HG02973 (cell line): Measurements from ENCODE around the gene AJM1.

Experiments used
- ATAC-seq: cut with Tn5 transposase; IDR thresholded peaks from one replicate; pipeline ENCODE4 v1.9.1; 2021; ENCODE audit warnings: moderate library complexity; ENCODE audit not compliant: unreplicated experiment

AJM1 gene

DNA sequence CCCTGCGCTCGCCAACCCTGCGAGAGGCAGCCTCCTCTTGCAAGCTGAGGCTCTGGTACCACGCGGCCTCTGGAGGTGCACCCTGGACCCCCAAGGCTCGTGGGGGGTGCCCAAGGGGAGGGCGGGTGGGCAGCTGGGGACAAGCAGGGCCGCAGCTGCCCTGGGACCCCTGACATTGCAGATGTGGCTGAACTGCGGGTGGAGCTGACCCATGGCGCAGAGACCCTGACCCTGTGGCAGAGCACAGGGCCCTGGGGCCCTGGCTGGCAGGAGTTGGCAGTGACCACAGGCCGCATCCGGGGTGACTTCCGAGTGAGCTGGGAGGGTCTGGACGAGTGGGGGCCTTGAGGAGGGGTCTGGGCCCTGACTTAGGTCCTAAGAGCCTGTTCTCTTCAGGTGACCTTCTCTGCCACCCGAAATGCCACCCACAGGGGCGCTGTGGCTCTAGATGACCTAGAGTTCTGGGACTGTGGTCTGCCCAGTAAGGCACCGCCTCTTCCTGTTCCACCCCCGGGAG, 11.4 kb downstream of the AJM1 start:
- no peak for ATAC-seq

GRCh38 chr9:136854113-136854841, 12.0 kb downstream of the AJM1 start:
- no peak for ATAC-seq

DNA sequence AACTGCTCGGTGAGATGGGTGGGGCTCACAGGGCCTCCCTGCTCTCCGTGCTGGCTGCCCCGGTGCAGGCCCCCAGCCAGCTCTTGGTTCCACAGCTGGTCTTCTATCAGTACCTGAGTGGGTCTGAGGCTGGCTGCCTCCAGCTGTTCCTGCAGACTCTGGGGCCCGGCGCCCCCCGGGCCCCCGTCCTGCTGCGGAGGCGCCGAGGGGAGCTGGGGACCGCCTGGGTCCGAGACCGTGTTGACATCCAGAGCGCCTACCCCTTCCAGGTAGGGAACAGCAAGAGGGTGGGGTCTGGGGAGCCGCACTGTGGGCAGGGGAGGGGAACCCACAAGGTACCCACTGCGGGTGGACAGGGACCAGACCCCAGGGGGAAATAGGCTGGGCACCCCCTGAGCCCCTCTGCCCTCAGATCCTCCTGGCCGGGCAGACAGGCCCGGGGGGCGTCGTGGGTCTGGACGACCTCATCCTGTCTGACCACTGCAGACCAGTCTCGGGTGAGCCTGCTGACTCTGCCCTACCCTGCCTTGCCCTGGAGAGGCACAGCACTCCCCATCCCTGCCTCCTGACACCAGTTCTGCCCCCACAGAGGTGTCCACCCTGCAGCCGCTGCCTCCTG, 12.7 kb downstream of the AJM1 start:
- ATAC-seq: no peak

DNA sequence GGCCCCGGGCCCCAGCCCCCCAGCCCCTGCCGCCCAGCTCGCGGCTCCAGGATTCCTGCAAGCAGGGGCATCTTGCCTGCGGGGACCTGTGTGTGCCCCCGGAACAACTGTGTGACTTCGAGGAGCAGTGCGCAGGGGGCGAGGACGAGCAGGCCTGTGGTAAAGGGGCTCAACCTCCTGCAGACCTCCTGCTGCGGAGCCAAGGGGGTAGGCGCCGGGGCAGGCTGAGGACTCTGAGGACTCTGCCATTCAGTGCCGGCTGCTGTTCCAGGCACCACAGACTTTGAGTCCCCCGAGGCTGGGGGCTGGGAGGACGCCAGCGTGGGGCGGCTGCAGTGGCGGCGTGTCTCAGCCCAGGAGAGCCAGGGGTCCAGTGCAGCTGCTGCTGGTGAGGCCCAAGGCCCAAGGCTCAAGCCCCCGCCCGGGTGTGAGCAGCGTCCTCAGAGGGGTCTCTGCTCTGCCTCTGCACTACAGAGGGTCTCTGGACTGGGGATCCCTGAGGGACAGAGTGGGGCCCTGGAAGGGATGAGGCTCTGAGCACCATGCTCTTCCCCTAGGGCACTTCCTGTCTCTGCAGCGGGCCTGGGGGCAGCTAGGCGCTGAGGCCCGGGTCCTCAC, 13.3 kb downstream of the AJM1 start:
- no peak for ATAC-seq

DNA sequence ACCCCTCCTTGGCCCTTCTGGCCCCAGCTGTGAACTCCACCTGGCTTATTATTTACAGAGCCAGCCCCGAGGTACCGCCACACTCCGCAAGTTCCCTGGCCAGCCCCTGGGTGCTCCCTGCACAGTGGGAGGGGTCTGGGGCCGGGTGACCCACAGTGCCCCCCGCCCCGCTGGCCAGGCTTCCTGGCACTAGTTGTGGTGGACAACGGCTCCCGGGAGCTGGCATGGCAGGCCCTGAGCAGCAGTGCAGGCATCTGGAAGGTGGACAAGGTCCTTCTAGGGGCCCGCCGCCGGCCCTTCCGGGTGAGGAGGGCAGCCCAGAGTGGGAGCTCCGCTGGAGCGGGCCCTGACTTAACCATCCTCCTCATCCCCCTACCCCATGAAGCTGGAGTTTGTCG, 13.8 kb downstream of the AJM1 start:
- ATAC-seq: no peak

DNA sequence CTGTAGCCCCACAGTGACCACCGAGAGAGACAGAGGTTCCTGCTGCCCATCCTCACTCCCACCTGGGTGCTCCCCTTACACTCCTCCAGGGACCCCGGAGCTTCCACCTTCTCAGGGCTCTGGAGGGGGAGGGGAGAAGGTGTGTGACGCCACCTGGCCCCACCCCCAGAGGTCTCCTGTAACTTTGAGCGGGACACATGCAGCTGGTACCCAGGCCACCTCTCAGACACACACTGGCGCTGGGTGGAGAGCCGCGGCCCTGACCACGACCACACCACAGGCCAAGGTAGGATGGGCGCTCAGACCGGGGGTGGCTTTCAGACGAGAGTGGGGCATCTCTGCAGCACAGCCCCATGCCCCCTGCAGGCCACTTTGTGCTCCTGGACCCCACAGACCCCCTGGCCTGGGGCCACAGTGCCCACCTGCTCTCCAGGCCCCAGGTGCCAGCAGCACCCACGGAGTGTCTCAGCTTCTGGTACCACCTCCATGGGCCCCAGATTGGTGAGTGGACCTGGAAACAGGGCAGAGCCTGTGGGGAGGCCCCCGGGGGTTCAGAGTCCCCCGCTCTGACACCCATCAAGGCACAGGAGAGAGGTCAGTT, 14.4 kb downstream of the AJM1 start:
- ATAC-seq: no peak

DNA sequence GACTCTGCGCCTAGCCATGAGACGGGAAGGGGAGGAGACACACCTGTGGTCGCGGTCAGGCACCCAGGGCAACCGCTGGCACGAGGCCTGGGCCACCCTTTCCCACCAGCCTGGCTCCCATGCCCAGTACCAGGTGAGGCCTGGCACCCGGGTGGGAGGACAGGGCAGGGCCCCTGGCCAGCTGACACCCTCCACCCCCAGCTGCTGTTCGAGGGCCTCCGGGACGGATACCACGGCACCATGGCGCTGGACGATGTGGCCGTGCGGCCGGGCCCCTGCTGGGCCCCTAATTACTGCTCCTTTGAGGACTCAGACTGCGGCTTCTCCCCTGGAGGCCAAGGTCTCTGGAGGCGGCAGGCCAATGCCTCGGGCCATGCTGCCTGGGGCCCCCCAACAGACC, 14.9 kb downstream of the AJM1 start:
- no peak for ATAC-seq

GRCh38 chr9:136857581-136858412, 15.5 kb downstream of the AJM1 start:
- ATAC-seq: no peak

GRCh38 chr9:136858452-136858843, 16.2 kb downstream of the AJM1 start:
- ATAC-seq: no peak

GRCh38 chr9:136858844-136859757, 16.8 kb downstream of the AJM1 start:
- no peak for ATAC-seq

DNA sequence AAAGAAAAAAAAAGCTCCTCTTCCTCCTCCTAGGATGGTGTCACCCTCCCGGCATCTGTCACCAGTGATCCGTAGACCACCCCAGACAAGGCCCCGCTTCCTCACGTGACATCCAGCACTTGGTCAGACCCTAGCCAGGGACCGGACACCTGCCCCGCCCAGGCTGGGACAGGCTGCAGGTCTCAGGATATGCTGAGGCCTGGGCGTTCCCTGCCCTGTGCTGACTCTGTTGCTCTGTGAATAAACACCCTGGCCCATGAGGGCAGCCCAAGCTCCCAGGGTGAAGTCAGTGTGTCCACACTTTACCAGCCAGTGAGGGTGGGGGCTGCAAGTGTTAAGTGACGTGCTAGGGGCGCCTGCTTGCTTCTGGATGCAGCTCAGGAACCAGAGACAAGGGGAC, 18.3 kb downstream of the AJM1 start:
- no peak for ATAC-seq

- no peak for ATAC-seq
Observed at GRCh38 chr9:136860933-136861873, 18.9 kb downstream of the AJM1 start.

DNA sequence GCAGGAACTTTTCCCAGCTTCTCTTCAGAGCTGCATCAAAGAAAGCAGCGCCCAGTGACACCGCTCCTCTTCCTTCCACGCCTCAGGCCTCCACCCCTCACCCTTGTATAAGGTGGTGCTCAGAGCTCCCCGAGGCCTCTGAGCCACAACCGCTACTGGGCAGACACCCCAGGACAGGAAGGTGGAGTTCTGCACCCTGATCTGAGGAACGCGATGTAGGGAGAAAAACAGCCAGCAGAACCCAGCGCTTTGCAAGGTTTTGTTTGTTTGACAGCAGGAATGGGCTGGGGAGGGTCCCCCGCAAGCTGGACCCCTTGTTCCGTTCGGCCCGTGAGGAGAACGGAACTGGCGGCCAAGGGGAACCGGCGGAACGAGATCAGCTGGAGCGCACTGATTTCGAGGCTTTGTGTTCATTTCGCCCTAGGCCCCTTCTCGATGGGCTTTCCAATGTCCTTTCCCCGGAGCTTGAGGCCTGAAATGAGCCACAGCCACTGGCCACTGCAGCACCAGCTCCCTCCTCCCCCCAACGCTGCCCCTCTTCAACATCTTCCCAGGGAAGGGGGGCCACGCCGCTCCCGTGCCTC, 19.7 kb downstream of the AJM1 start:
- ATAC-seq: no peak

DNA sequence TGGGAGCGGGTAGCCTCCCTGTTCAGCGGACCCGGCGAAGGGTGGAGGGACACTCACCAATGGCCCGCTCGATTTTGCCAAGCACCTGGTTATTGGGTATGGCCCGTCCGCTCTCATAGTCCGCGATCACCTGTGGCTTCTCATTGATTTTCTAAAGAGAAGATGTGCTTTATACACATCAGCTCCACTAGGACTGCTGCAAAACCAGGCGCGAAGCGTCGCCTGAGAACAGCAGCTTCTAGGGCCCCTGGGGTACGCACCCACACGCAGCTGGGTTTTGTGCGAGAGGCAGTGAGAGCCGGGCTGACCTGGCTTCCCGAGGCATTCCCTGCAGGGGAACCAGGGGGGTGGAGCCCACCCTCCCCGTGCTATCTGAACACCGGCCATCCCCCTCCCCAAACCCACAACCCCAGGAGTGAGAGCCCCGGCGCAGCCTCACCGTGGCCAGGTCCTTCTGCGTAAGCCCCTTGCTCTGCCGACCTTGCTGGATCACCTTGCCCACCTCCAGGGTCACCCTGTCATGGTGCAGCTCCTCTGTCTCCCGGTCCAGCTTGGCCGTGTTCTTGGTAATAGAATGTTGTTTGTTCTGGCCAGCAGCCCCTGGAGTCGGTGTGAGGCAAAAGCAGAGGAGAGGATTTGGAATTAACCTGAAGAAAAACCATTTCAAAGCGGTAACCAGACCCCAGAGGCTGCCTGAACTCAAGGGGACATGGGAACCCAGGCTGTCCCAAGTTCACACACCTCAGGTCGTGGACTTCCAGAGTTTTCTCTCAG, 20.8 kb downstream of the AJM1 start:
- no peak for ATAC-seq

GRCh38 chr9:136863623-136864273, 21.5 kb downstream of the AJM1 start:
- no peak for ATAC-seq

DNA sequence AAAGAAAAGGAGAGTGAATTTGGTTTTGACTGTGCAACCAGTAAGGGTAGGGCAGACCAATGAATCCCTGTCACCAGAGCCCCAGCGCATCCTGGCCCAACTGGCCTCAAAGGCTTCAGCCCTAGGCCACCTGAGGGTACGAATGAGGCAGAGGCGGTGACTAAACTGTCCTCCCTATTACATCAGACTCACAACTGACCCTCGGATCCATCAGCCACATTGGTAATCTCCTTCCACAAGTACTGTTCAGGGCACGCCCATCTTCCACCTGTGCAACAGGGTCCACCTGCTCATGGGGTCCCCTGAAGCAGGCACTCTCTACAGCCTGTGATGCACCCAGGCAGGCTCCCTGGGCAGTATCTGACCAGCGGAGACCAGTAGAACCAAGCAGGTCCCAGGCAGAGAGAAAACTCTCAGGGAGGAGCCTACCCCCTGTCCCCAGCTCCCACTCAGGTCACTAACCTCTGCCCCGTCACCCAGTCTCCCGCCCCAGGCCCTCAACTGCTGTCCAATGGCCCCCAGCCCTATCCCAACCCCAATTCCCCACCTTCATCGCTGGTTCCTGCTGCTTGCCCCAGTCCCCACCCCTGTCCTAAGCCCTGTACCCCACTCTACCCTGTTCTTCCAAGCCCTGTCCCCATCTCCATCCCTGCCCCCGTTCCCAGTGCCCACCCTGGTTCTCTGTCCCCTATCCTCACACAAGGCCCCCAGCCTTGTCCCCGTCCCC, 22.9 kb downstream of the AJM1 start:
- no peak for ATAC-seq

GRCh38 chr9:136865768-136866103, 23.5 kb downstream of the AJM1 start:
- ATAC-seq: no peak
